Activated CD8-positive, alpha-beta memory T cell treated with anti-CD3 and anti-CD28 coated beads for 1 hour (primary cell): ENCODE data around the gene TMEM117.

Experiments
- DNase-seq, 2 donors: peaks; one replicate each; pipeline ENCODE4 v3.0.0-alpha.2; 2020; ENCODE audit warnings: low read depth in 1 of 2; ENCODE audit errors: extremely low read depth in 1 of 2

TMEM117 gene

DNA sequence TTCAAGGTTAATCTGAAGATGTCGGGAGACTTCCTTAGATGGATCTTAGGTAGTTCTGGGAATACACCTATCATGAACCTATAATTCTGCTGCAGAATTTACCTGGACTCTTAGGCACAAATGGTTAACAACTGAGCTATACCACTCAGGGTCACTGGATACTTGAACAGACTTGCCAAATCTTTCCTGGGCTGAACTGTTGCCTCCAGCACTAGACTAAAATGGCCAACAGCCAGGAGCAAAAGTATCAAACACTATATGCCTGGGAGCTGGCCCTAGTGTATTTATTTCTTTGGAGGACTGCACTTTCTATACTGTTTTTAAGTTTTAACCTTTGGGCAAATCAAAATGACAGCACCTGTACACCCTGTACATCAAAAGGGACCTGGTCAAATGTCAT, 252.8 kb downstream of the TMEM117 start:
- DNase-seq, result no peak

DNA sequence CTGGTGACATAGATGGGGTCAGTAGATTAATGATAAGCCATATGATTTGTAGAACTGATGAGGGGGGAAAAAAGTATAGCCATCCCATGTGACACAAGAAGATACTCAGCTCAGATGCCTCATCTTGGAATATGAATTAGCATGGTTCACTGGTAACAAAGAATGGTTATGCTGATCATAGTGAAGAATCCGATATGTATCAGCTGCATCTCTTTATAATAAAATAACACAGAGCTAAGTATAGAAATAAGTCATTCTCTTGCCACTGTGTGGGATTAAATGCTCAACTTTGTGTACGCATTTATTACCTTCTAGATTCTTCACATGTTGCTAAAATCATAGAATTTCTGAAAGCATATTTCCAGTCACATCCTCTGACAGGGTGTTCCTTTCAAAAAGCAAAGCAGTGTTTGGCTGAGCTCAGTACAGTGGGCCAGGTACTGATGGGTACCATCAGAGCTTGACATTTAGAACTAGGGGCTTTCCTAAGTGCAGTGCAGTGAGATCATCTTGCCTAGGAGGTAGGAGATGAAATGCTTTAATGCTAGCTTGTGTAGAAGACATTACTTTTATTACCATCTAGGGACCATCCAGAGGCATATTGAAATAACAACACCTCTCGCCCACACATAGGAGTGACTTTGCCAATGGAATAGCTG, 256.2 kb downstream of the TMEM117 start:
- no peak for DNase-seq

DNA sequence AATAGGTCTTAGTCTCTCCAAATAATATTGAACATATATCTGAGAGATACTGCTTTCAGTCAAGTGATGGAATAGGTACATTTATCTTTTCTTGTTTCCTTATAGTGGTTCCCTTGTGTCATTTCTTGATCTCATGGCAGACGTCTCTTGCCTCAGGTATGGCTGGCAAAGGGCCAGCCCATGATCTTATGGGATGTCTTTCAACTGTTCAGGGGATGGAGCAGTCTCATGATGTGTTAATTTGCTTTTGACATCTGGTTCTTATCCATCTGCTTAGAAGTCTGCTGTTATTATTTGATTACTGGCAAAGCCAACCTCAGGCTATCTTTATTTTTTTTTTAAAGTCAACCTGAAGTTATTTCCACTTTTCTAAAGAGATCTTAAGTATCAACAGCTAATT, 262.9 kb downstream of the TMEM117 start:
- no peak for DNase-seq

DNA sequence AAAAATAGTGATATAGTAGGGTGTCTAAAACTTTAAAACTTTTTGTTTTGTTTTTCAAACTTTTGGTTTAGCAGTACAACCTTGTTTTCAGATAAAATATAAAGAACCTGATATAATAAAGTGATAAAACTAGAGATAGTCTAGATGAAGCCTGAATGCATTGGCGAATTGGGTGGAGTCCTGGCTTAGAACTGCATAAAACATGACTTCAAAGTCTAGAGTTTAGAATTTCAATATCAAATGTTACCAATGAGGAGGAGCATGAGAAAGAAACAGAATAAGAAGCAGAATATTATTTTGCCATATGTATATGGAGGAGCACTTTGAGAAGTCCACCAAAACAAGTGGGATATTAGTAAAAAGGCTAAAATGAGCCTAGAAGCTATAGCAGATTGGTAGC, 263.6 kb downstream of the TMEM117 start:
- DNase-seq, result no peak

DNA sequence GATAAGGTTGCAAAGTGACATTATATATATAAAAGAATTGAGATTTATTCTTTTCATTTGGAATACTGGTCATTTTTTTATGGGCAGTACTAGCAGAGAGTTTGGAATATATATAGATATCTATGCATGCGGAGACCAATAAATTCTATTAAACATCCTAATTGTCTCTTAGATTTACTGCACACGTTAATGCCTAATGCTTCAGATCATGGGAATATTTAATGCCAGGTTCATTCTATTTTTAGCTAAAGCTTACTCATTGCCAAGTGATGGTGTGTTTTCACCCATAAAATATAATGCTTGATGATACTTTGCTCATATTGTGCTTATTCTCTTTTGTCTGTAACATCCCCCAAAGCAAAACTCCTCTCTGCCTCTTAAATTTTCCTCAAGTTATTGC, 264.4 kb downstream of the TMEM117 start:
- no peak for DNase-seq

DNA sequence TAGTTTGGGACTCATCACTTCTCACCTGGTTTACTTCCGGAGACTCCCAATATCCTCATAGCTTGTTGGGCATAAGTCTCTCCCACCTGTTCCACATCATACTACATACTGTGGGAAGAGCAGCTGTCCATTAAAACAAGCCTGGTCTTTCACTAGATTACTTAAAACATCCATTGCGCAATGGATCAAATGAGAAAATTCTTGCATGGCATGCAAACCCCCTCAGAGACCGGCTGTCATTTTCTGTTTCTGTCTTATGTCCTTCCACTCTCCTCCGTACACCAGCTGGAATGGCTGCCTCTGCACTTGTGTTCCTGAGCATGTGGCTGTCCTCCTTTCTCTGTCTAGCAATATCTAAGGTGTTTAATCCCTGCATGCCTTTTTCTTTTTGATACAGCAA, 265.6 kb downstream of the TMEM117 start:
- no peak for DNase-seq

DNA sequence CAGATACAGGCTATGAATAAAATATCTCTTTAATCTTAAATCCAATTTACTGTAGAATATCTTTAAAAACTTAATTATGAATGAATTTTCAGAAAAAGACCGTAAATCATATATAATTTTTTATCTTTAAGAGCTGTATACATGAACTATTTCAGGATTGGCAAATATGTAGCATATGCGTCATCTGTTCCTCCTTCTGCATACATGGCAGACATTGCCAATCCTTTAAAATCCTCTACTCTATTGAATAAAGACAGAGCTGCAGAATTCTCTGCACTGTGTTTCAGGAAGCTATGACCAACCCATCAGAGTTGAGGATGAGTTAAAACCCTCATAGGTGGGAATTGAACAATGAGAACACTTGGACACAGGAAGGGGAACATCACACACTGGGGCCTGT, 279.0 kb downstream of the TMEM117 start:
- no peak for DNase-seq

DNA sequence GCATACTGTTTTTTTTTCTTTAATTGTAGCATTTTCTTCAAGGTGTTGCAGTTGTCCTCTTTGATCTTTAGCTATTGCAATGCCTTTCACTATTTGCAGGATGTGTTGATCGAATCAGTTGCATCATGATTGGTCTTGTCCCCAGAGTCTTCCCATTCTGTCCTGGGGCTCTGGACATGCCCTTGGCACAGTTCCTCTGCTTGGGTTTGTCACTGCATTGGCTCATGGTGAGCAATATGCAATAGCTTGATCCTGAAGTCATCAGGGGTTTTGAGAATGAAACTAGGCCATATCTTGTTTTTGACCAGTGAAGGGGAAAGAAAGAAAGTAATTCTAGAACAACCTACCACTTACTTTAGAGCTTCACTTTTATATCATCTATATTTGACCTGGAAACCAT, 281.5 kb downstream of the TMEM117 start:
- DNase-seq, result no peak

DNA sequence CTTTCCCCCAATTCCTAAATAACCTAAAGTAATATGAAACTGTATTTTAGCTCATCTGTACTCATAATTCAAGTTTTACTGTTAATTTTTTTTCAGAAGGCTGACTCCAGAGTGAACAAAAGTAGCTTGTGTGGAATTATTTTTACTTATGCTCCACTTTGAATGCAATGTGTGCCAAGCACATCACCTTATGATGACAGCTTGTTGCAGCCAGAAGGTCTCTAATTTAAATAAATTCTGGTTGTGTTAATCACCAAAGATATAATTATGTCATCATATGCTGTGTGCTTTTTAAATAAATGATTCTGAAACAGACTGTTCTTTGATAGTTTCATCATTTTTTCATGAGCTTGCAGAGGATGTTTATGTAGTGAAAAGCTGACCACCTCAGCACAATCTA, 283.1 kb downstream of the TMEM117 start:
- no peak for DNase-seq

DNA sequence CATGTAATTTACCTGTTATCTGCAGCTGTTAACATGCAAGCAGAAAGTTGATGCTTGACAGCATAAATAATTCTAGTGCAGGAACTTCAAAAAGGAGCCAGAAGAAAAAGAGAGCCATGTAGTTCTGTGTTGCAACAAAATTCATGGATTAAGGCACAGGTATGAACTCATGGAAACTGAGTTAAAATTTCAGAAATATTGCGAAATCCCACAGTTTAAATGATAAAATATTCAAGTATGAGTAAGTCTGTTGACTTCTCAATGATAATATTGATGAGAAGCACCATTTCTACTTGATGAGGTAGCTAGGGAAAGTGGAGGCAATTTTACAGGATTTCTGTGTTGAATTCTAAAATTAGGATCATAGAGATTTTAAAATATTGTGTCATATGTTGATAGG, 290.9 kb downstream of the TMEM117 start:
- DNase-seq, result no peak

DNA sequence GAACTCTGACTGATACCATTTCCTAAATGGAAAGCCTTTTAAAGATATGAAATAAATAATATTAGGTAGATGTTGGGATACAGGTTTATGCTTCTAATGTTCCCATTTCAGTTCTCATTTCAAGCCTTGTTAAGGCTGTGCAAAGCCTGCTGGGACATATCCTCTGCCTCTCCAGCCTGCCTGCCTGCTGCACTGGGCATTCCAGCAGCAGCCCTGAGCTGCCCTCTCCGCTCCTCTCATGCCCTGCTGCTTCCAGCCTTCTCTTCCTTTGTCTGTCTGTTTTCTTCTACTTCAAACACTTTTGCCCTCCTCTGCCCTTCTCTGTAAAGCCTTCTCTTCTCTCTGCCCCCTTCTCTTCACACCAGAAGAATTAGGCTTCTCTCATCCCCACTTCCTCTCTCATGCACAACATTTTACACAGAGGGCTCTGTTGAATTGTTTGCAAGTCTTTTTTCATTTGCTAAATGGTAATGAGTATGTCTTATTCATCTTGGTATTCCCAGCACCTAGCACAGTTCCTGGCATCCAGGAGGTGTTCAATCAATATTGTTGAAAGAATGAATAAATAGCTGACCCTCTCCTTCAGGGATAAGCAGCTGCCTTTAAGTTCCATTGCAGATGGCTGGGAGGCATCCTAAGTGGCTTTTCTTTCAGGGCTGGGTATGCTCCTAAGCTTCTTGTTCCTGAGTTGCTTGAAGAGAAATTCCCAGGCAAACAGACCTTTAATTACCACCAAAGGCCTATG, 292.3 kb downstream of the TMEM117 start:
- DNase-seq, result no peak

DNA sequence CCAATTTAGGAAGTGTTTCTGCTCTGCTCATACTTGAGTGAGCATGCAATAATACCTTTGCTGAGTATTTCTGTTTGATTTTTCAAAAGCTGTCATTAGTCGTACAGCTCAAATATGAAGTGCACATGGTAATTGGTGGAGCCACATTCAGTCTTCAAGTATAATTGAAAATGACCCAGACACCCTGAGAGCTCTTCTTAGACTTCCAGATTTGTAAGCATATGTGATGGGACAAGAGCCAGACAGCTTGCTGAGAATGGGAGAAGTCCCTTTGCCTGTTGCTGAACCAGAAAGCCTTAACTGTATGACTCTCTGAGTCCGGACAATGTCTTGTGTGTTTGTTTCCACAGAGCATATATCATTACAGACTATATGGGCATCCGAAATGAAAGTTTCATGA, 307.3 kb downstream of the TMEM117 start:
- DNase-seq, result no peak

DNA sequence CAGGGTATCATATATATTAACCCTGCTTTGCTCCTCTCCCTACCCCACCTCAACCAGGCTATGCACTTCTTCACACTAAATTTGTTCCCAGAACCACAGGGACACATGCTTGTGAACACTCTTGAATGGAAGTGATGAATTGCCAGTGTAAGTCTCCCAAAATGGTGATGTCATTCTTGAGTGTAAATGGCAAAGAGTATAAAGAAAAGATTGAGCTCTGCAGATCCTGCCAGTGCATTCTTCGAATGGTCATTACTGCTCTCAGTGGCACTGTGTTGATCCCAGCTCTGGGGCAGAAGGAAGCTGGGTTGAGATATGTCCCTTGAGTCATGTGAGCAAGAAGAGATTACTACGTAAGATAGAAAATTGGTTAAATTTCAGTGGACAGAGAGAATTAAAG, 313.1 kb downstream of the TMEM117 start:
- no peak for DNase-seq

DNA sequence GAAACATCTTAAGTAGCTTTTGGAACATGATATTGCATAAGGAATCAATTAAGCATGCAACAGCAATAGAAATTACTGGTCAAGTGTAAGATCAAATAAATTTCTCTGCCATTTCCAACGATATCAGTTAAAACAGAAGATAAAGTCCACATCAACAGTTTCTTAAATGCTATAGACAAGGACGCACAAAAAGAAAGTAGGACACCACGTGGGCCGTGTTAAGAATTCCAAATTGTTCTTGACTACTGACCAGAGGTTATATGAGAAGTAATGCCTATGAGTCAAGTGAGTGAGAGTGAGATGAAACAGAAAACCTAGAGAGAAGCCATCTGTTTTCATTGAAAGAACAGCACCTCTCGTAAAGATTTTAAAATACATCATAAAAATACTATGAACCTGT, 318.2 kb downstream of the TMEM117 start:
- no peak for DNase-seq

DNA sequence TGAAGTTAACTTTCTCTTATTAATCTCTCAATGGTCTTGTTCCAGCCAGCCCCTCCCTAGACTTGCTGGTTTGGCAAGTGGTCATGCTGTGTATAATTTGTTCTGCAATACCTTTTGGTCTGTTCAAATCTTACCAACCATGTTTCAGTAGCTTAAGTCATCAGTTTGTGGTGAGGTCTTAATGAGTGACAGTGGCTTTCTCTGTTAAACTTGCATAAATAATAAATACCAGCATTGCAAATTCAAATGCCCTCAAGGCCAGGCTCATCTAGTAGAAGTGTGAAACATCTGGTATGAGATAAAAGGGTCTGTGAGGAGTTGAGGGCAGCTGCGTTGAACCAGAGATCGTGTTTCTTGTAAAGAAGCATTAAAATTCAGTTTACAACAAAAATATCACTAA, 319.5 kb downstream of the TMEM117 start:
- no peak for DNase-seq

DNA sequence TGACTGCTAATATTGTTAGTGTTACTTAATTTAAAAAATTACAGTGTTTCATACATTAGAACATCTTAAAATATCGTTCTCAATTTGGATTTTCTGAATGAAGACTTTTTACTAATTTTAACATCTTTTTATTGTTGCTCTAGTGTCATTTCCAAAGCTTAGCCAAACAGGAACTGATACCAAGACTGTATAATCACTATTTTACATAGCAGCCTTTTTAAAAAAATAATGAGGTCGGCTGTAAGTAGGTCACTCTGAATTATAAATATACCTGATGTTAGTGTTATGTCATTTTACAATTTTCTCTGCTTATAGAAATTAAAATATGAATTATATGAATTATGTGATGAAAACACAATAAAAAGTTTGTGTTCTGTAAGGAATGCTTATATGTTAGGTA, 321.5 kb downstream of the TMEM117 start:
- no peak for DNase-seq

DNA sequence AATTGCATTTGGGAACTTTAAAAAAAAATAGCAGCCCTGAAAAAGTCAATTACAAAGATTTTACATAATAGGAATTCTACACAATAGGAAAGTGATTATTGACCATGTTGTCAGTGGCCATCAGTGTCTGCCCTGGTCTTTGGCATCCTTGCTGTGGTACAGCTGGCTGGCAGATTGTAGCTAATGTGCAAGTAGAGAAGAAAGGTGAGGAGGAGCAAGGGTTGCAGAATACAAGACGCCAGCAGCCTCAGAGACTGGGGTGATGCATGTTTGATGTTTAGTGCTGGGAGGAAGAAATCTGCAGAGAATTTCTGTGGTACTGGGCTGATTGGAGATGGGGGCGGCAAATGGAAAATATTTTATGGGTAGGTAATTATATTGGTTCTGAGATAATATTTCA, 322.9 kb downstream of the TMEM117 start:
- DNase-seq, result no peak

DNA sequence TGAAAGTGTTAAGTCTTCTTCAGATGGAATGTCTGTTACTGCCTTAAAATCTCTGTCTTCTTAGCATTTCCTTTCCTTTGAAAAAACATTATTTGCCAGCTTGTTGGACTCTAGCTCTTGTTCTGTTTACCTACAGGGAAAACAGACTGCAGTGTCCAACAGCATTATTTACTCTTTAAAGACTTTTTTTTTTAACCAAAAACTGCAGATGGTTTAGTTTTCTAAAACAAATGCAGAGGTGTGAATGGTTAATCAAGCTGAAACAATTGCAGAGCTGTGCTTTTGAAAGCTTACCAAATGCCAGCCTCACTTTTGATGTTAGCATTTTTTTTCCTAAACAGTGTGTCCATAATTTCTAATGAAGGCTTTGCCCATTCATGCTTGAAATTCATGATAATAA, 323.3 kb downstream of the TMEM117 start:
- DNase-seq, result no peak

DNA sequence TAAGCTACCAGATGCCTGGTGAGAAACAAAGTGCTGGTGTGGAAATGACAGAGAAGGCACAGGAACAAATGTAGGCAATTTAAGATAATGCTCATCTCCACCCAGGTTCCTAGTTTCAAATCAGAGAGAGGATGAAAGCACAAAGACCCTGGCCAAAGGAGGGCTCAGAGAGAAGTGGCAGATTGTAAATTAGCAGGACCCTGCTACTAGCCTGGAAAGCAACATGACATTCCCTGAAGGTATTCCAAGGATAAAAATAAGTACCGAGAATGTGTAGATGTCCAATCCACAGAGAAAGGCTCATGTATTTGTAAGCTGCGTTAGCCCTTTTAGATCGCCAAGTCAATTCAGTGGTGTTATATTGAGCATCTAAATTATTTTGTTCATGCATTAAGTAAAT, 324.0 kb downstream of the TMEM117 start:
- no peak for DNase-seq

DNA sequence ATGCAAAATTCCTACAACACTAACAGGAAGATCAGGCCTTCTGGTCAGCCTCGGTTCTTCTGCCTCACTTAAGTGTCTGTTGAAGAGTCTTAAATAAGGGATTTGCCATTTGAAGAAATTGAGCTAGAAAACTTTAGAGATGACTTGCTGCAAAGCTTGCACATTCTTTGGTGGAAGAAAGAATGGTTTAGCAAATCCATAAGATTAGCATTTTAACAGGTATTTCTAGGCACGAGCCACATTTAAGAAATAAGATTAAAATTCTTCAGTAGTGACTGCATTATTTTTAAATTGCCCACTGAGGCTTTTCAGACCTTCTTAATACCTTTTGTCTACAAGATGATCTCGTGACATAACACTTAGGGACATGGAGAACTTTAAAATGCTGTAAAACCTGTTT, 327.1 kb downstream of the TMEM117 start:
- DNase-seq, result no peak

DNA sequence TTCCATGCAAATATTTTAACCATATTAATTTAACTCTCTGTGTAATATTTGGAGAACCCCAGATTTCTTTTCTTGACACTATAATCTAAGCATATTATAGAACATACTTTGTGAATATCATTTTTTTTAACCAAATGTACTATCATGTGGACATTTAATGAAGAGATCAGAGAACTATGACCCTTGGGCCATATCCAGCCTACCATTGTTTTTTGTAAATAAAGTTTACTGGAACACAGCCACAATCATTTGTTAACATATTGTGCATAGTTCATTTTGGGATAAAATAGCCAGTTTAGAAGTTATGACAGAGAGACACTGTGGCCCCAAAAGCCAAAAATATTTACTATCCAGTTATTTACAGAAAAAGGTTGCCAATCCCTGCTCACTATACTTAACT, 338.2 kb downstream of the TMEM117 start:
- DNase-seq, result no peak

DNA sequence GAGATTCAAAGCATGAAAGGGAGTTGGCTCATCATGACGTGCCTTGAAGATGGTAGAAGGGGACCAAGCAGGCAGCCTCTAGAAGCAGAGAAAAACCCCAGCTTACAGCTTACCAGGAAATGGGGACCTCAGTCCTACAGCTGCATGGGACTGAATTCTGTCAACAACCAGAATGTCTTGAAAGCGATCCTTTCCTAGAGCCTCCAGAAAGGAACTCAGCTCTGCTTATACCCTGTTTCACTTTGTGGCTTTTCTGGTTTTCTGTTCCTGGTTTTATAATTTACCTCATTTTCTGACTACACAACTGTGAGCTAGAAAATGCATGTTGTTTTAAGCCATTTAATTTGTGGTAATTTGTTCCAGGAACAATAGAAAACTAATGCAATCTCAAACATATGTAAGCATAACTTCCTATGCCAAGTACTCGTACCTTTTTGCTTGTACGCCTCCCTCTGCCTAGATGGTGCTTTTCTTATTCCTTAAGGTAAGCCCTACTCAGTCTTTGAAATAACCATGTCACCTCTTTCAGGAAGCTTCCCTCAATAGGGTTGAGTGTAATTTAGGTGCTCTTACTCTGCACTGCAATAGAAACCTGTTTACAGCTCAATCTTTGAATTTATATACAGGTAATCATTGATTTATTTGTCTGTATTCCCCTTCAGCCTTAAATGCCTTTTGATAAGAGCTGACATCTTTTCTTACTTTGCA, 348.8 kb downstream of the TMEM117 start:
- no peak for DNase-seq
